Mucosa of rectum (tissue), 2 donors: ENCODE results near the gene PAX8.

ENCODE experiments used
- H3K27ac ChIP-seq, 2 donors: one replicate each; pipeline ENCODE4 v1.7.0; 2013; ENCODE audit warnings: inconsistent platforms in 2 of 2, low read depth in 2 of 2, low read length in 2 of 2
- H3K27me3 ChIP-seq, 2 donors: one replicate each; pipeline ENCODE4 v1.7.0; 2013; ENCODE audit warnings: low read length in 2 of 2; ENCODE audit not compliant: control insufficient read depth in 2 of 2, insufficient read depth in 2 of 2
- H3K36me3 ChIP-seq, 2 donors: one replicate each; pipeline ENCODE4 v1.7.0; 2013; ENCODE audit warnings: low read length in 2 of 2; ENCODE audit not compliant: control insufficient read depth in 2 of 2, insufficient read depth in 2 of 2
- H3K4me1 ChIP-seq, 2 donors: one replicate each; pipeline ENCODE4 v1.7.0; 2013; ENCODE audit warnings: low read length in 2 of 2, mild to moderate bottlenecking in 1 of 2; ENCODE audit not compliant: control insufficient read depth in 2 of 2, insufficient read depth in 2 of 2
- H3K4me3 ChIP-seq, 2 donors: one replicate each; pipeline ENCODE4 v1.7.0; 2013; ENCODE audit warnings: low read length in 2 of 2
- H3K9ac ChIP-seq, 2 donors: one replicate each; pipeline ENCODE4 v1.7.0; 2013; ENCODE audit warnings: low read length in 2 of 2, low read depth in 1 of 2, mild to moderate bottlenecking in 1 of 2
- H3K9me3 ChIP-seq, 2 donors: one replicate each; pipeline ENCODE4 v1.7.0; 2013; ENCODE audit warnings: low read length in 2 of 2; ENCODE audit not compliant: control insufficient read depth in 2 of 2
- donor health status: healthy.
- donor health status: Normal muscosa, but diverticular disease.

PAX8 gene

DNA sequence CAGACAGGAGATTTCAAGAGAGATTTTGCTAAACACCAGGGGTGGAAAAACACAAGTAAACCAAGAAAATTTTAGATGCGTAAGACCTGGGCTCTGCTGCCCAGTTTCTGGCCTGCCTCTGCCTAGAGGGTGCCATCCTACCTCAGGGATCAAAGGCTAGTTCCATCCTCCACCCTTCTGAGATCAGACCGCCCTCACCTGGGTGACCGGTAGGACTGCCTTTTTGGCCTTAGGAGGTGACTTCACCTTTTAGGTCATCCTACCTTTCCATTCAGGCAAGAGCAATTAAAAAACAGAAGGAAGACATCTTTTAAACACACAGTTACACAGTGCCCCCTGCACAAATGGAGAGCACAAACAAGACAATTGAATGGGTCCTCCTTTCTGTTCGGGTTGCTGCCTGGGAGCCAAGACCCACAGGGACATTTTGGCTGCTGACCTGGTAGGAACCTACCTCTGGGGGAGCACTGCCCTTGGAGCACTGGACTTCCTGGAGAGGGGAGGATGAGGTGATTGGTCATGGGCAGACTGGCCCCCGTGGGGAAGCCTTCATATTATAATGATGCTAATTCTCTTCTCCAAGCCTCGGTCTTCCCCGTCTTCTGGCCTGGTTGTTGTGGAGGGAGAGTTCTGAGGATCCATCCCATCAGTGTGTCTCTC lies 101.9 kb downstream of the PAX8 start:
- H3K4me1 ChIP-seq, result peaks cover 19 to 22% of the 10 kb centered on the region in 2 donors
- no peaks in the 10 kb centered on the region for H3K27me3 ChIP-seq
- H3K4me3 ChIP-seq, result peak overlapping the region in 1 of 2 donors; percentile 58
- H3K27ac ChIP-seq, result no peak overlapping the region
- H3K9ac ChIP-seq, result no peak overlapping the region
- peaks cover 0 to 2% of the 10 kb centered on the region in 2 donors for H3K36me3 ChIP-seq
- H3K9me3 ChIP-seq, result no peaks in the 10 kb centered on the region

DNA sequence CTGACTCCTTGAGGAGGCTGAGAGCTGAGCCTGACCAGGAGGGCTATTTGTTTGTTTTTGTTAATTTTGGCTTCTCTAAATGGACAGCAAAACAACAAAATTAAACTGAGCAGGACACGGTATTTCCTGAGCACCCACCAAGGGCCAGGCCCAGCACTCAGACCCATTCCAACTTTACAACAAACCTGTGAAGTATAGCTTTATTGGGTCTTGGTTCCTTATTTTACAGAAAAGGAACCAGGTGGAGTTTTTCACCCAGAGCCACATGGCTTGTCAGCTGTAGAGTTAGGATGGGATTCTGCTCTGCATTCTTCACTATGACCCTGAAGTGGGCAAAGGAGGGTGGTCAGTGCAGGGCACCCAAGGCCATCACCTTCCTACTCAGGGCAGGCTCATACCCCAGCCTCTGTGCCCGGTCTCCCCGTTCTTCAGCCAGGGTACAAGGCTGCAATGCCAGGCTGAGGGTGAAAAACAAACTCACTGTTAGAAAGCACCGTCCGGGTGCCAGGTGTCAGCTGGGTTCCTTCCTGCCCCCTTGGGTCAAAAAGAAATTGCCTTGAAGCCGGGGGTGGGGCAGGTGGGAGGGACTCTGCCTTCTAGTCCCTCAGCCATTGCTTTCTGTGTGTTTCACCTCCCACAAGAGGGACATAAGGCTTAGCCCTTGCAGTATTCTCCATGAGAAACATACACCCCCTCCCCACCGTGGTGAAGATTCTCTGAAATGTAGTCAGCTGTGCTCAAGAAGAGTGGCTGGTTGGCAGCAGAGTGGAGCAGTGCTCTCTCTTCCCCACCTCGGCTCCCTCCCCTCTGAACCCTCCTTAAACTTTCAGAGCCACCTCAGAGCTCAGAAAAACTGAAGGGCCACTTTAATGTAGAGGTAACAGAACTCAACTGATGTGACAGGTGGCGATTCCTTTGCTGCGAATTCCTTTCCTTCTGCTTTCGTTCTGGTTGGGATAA lies 102.7 kb downstream of the PAX8 start:
- peak overlapping the region in 1 of 2 donors; percentile 58 for H3K4me3 ChIP-seq
- peak overlapping the region in 1 of 2 donors; percentile 84 for H3K27ac ChIP-seq
- H3K36me3 ChIP-seq, result peaks cover 0 to 2% of the 10 kb centered on the region in 2 donors
- H3K4me1 ChIP-seq, result peaks cover 14 to 16% of the 10 kb centered on the region in 2 donors
- no peaks in the 10 kb centered on the region for H3K9me3 ChIP-seq
- H3K9ac ChIP-seq, result peak overlapping the region in 1 of 2 donors; percentile 60
- H3K27me3 ChIP-seq, result no peaks in the 10 kb centered on the region

DNA sequence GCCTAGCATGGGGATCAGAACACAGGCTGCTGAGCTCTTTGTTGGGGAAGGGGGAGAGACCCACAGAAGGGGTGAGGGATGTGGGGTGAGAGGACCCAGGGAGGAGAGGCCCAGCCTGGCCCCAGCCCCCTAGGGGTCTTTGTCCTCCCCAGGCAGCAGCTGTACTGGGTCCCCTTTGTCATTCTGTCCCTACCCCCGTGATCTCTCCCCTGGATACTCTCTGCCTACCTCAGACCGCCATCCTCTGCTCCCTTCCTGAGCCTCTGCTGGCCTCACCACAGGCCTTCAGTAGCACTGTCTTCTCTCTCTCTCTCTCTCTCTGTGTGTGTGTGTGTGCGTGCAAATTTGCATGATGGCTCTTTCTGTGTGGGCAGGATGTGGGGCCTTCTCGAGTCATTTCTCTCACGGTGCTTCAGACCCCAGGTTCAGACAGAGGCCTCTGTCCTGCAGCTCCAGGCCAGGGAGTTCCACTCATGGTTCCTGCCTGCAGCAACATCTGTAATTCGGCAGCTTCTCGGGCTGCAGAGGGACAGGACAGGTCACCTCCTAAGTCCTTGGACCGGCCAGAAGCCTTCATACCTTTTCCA lies 103.6 kb downstream of the PAX8 start:
- peak overlapping the region in 1 of 2 donors; percentile 84 for H3K27ac ChIP-seq
- peak overlapping the region; percentile 5 to 60 for H3K9ac ChIP-seq
- peaks cover 6 to 16% of the 10 kb centered on the region in 2 donors for H3K4me1 ChIP-seq
- no peaks in the 10 kb centered on the region for H3K27me3 ChIP-seq
- H3K4me3 ChIP-seq, result peak overlapping the region; percentile 33 to 58
- H3K36me3 ChIP-seq, result peaks cover 0 to 2% of the 10 kb centered on the region in 2 donors
- no peaks in the 10 kb centered on the region for H3K9me3 ChIP-seq

DNA sequence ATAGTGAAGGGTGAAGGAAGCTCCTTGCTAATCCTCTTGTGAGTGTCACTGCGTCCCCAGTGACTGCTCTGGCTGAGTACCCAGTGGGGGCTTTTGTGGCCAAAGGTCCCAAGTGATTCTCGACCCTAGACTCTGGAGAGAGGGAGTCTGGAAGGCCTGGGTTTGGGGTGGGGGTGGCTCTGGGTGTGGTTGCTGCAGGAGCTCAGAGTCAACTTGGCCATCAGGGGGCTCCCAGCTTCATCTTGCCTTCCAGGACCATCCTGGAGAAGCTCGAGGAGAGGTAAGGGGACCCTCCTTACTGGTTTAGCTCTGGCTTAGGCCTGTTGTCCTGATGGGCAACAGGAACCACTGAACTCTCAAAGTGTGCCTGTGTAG lies 104.4 kb downstream of the PAX8 start:
- H3K9me3 ChIP-seq, result no peaks in the 10 kb centered on the region
- H3K27ac ChIP-seq, result peak overlapping the region in 1 of 2 donors; percentile 84
- H3K36me3 ChIP-seq, result peaks cover 0 to 2% of the 10 kb centered on the region in 2 donors
- peak overlapping the region; percentile 30 to 58 for H3K4me3 ChIP-seq
- no peaks in the 10 kb centered on the region for H3K27me3 ChIP-seq
- H3K9ac ChIP-seq, result peak overlapping the region in 1 of 2 donors; percentile 43
- H3K4me1 ChIP-seq, result peaks cover 4 to 16% of the 10 kb centered on the region in 2 donors

DNA sequence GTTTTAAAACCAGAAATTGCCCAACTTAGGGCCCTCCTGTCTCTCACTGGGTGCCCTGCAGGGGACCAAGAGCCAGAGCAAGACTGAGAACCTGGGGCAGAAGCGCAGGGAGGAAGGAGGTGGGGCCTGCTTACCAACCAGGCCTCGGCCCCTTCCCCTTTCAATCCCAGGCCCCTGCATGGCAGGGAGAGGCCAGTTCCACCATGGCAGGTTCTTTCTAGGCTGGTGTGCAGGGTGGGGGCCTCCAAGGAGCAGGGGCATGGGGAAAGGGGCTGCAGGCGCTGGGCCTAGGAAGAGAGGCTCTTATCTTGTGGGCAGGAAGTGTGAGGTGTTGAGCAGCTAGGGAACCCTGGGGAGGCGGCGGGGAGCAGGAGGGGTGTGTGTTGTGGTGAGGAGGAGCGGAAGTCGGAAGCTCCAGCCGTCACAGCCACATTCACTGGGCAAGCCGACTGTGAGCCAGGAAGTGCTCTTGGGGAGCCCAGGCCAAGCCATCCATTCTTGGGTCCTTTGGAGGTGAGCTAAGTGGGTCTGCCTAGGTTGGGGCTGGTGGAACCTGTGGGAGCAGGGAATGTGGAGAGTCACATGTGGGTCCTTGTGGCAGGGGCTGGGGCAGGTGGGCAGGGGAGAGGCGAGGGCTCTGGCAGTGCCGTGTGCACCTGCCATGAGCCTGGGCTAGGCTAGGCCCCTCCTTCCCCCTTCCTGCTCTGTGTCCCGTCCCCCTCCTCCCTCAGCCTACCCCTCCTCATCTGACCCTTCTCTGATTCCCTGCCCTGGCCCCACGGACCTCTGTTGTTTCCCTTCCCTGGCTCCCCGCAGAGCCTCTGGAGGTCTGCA lies 105.0 kb downstream of the PAX8 start, which contains the start of gene PSD4:
Gene PSD4, plus strand, starts transcription at position 430 of the 834 bp plus-strand sequence. CDS start 8,486 bp downstream, outside the sequence.
- no peaks in the 10 kb centered on the region for H3K9me3 ChIP-seq
- no peaks in the 10 kb centered on the region for H3K27me3 ChIP-seq
- peak within 1 kb of the TSS in 1 of 2 donors; percentile 43 for H3K9ac ChIP-seq
- H3K4me3 ChIP-seq, result peak within 1 kb of the TSS; percentile 30 to 58
- H3K4me1 ChIP-seq, result peaks cover 5 to 16% of the 10 kb centered on the region in 2 donors
- H3K27ac ChIP-seq, result peak within 1 kb of the TSS in 1 of 2 donors; percentile 84
- peaks cover 0 to 2% of the 10 kb centered on the region in 2 donors for H3K36me3 ChIP-seq

DNA sequence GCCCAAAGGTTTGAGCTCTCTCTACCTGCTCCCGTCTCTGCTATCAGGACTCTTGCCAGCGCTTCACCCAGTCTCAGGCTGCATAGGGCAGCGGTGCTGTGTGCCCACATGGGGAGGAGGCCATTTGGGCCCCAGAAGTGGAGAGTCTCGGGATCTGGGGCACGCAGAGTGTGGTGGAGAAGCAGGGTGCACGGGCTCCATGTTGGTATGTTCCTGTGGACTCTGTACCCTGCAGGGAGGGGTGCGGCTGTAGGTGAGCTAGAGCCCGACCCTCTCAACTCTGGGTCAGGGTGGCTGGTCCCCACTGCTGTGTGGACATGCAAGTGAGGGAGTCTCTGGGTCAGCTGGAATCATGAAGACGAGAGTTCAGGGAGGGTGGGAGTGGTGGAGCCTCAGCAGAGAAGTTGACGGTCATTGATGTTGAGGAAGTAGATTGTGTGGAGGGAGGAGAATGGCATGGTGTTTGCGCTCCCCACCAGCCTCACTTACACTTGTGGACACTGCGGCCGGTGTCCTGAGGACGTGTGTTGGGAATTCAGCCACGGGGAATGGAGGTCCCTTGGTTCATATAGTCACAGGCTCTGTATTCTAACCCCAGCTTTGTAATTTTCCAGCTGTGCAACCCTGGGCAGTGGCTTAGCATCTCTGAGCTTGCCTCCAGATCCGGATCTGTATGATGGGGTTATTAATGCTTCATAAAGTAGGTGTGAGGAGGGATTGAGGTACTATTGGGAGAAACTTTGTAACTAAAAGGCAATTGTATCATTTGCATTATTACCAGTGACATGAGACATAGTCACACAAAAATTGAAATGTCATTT lies 105.8 kb downstream of the PAX8 start:
- Histone ChIP-seq H3K9me3 (no peaks in the 10 kb centered on the region), H3K9ac (no peak overlapping the region), H3K4me3 (peak overlapping the region in 1 of 2 donors; percentile 4), H3K27ac (peak overlapping the region in 1 of 2 donors; percentile 84), H3K27me3 (no peaks in the 10 kb centered on the region), H3K4me1 (peaks cover 8 to 15% of the 10 kb centered on the region in 2 donors), H3K36me3 (peaks cover 0 to 2% of the 10 kb centered on the region in 2 donors)

DNA sequence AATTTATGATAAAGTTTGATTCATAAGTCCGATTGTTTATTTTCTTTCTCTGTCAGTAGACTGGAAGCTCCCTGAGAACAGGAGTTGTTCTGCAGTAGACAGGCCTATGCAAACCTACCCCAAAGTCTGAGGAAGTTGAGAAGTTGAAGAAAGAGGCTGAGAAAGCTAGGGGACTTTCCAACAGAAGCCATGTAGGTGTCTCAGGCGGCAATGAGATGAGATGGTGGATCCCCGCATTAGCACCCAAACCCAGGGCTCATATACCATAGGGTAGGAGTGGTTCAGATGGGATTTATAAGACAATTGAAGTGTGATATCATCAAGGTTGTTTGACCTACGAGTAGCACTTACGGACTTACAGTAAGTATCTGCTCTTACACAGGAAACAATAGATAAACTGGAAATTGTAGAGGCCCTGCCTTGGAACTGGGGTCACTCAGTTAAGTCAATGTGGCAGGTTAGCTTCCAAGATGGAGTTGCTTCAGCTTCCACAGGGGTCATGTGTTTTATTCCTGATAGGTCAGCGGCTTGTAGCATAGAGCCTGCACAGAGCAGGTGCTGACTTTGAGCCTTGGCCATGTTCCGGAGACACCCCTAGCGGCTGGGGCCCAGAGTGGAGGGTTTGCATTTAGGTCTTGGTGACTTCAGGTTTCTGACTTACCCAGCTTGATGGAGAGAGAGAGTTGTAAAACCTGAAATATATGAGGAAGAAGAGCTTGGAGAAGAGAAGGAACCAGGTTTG lies 107.2 kb downstream of the PAX8 start:
- H3K27ac ChIP-seq, result no peak overlapping the region

DNA sequence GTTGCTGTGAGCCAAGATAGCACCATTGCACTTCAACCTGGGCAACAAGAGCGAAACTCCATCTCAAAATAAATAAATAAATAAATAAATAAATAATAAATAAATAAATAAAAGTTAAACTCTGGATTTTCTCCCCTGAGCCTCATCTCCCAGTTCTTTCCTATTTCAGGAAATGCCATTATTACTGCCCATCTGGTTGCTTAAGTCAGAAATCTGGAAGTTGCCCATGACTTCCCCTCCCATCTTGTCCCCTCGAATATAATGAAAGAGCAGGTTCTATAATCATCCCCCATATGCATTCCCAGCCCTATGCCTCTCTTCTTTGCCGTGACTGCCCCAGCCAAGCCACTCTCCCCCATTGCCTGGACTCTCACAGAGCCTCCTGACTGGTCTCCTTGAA lies 109.1 kb downstream of the PAX8 start:
- H3K4me3 ChIP-seq, result no peak overlapping the region
- H3K4me1 ChIP-seq, result peaks cover 23 to 32% of the 10 kb centered on the region in 2 donors
- H3K27me3 ChIP-seq, result no peaks in the 10 kb centered on the region
- H3K27ac ChIP-seq, result no peak overlapping the region
- no peak overlapping the region for H3K9ac ChIP-seq
- peaks cover 0 to 2% of the 10 kb centered on the region in 2 donors for H3K36me3 ChIP-seq
- no peaks in the 10 kb centered on the region for H3K9me3 ChIP-seq

More for the DNA sequence above, 107.2 kb downstream of the PAX8 start:
- no peak overlapping the region for H3K9ac ChIP-seq
- H3K36me3 ChIP-seq, result peaks cover 0 to 2% of the 10 kb centered on the region in 2 donors
- H3K9me3 ChIP-seq, result no peaks in the 10 kb centered on the region
- no peaks in the 10 kb centered on the region for H3K27me3 ChIP-seq
- peaks cover 20 to 21% of the 10 kb centered on the region in 2 donors for H3K4me1 ChIP-seq
- H3K4me3 ChIP-seq, result no peak overlapping the region
